HG03108 (cell line): Measurements from ENCODE around the gene CKAP2.
"Not testable (repeated sequence)": the region's sequence is repeated elsewhere in the genome, so short reads cannot be mapped to it uniquely, and the experiment has no call there.

ENCODE experiments used
- ATAC-seq: cut with Tn5 transposase; IDR thresholded peaks from one replicate; pipeline ENCODE4 v1.9.1; 2021; ENCODE audit warnings: moderate library complexity; ENCODE audit not compliant: unreplicated experiment

The CKAP2 gene, protein sequence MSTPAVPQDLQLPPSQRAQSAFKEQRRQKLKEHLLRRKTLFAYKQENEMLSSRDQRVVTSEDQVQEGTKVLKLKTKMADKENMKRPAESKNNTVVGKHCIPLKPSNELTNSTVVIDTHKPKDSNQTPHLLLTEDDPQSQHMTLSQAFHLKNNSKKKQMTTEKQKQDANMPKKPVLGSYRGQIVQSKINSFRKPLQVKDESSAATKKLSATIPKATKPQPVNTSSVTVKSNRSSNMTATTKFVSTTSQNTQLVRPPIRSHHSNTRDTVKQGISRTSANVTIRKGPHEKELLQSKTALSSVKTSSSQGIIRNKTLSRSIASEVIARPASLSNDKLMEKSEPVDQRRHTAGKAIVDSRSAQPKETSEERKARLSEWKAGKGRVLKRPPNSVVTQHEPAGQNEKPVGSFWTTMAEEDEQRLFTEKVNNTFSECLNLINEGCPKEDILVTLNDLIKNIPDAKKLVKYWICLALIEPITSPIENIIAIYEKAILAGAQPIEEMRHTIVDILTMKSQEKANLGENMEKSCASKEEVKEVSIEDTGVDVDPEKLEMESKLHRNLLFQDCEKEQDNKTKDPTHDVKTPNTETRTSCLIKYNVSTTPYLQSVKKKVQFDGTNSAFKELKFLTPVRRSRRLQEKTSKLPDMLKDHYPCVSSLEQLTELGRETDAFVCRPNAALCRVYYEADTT

DNA sequence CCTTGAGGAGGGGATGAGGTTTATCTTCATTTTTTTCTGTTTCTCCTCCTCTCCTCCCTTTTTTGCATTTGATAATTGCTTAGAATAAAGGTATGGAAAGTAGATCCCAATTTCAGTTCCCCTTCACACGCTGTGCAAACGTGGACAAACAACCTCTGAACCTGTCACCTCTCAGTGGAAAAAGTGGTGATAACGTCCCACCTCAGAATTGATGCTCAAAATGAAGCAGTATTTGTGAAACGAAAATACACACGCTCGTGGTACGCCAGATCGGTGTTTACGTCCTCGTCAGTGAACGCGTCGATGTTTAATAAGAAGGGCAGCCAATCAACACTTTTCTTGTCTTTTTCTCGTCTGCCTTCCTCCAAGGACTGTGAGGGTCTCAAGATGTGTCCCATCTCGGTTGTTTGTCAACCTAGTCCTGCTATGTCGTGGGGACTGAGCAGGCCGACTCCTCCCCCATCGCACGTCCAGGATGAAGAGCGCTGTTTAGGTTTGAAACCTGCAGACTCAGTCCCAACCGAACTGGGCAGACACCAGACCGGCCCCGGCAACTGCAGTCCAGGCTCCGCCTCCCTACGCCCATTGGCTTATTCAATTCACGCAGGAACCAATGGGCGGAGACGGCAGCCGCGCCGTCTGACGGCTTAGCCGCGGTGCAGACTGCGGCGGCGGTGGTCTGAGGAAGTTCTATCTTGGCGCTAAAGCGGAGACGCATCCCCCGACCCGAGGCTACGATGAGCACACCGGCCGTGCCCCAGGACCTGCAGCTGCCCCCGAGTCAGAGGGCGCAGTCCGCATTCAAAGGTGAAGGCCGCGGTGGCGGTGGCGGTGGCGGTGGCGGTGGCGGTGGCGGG lies at the start of gene CKAP2:
TSS of gene CKAP2 (plus strand) at position 659 of the 857 bp plus-strand sequence. CDS start at position 738, 79 bp downstream.
- ATAC-seq: peak; percentile 75

DNA sequence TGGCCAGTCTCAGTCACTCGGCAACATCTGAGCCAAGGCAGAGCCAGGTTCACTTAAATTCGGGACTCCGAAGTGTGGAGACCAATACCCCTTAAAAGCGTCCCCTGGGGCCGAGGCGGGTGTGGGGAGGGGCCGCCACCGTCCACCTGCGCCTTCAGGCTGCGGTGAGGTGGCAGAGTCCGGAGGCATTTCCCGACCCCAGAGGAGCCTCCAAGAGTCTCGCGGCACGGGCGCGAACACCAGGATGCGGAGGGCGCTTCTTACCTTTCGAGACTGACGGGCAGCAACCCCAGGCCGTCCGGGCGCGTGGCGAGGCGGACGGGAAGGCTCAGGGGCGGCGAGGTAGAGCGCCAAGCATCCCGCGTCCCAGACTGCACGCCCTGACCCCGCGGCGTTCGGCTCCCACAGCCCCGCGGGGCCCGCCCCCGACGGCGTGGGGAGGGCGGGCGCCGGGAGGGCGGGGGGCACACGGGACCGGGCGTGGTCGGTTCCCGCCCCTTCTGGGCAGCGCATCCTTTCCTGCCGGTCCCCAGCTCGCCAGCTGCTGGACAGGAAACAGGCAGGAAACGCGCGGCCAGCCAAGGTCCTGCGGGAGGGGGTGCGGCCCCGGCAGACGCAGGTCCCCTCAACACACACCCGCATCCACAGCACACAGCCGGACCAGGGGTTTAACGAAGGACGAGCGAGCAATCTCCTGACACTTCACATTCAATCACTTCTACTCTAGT lies 49.3 kb upstream of the CKAP2 start, which contains the start of gene THSD1:
TSS of gene THSD1 (minus strand) at position 406 of the 728 bp plus-strand sequence. CDS start 3,572 bp downstream, outside the sequence.
- peak; percentile 53 for ATAC-seq

DNA sequence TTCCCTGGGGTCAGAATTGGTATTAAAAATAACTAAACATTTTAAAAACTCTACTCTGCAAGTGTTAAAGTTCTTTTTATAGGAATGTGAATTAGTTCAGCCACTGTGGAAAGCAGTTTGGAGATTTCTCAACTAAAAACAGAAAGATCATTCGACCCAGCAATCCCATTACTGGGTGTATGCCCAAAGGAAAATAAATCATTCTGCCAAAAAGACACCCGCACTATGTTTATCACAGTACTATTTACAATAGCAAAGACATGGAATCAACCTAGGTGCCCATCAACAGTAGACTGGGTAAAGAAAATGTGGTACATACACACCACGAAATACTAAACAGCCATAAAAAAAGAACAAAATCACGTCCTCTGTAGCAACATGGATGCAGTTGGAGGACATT lies 48.6 kb upstream of the CKAP2 start:
- no peak for ATAC-seq

DNA sequence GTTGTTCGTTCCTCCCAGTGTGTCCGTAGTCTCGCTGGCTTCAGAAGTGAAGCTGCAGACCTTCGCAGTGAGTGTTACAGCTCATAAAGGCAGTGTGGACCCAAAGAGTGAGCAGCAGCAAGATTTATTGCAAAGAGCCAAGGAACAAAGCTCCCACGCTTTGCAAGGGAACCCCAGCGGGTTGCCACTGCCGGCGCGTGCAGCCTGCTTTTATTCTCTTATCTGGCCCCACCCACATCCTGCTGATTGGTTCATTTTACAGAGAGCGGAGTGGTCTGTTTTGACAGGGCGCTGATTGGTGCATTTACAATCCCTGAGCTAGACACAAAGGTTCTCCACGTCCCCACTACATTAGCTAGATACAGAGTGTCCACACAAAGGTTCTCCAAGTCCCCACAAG lies 47.8 kb upstream of the CKAP2 start:
- ATAC-seq: not testable (repeated sequence)

DNA sequence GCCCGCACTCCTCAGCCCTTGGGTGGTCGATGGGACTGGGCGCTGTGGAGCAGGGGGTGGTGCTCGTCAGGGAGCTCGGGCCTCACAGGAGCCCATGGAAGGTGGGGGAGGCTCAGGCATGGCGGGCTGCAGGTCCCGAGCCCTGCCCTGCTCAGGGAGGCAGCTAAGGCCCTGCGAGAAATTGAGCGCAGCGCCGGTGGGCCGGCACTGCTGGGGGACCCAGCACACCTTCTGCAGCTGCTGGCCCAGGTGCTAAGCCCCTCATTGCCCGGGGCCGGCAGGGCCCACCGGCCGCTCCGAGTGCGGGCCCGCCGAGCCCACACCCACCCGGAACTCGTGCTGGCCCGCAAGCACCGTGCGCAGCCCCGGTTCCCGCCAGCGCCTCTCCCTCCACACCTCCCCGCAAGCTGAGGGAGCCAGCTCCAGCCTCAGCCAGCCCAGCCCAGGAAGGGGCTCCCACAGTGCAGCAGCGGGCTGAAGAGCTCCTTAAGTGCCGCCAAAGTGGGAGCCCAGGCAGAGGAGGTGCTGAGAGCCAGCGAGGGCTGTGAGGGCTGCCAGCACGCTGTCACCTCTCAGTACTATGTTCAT lies 47.1 kb upstream of the CKAP2 start:
- ATAC-seq: not testable (repeated sequence)

DNA sequence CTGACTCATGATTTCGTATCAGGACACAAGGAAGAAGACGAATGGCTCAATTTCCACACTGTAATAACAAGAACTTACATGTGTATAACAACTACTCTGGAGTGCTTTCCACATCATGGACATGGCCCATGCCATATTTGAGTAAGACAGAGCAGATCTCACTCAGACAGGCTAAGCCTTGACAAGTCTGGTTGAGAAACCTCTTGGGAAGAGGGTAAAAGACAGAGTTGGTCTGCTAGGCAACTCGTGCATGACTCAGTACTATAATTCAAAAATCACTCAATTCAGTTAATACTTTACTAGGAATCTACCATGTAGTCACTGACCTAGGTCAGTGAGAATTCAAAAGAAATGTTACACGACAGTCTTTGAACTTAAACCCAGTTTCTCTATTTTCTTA lies 43.6 kb upstream of the CKAP2 start:
- peak; percentile 91 for ATAC-seq

DNA sequence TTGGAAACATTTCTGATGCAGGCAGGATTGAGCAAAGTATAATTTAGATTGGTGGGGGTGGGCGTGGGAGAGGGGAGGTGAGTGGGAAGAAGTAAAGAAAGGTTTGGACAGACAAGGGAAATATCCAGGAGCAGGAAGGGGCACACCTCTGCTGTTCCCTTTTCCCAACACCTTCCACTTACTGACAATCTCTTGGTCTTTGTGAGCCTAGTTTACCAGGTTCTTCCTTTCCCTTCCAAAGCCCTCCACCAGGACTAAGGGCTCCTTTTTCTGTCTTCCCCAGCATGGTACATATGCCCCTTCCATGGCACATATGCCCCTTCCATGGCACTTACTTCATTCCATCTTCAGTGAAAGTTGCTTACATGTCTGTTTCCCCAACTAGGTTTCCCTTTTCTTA lies 43.1 kb upstream of the CKAP2 start:
- ATAC-seq: no peak

DNA sequence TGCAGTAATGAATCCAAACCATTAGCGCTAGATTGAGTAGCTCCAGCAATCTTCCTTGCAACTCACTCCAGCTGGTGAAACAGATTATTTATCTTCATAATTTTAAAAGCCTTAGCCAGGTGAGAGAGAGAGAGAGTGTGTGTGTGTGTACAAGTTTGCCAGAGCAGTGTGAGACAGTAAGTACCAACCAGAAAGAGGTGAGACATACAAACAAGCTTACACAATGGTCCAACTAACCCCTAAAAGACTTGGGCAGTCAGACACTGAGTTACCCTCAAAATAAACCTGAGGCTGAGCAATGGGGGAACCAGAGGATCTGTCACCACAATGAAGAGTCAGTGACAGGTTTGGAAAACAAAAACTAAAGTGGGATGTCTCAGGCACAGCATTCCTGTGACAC lies 41.2 kb upstream of the CKAP2 start:
- ATAC-seq: no peak

DNA sequence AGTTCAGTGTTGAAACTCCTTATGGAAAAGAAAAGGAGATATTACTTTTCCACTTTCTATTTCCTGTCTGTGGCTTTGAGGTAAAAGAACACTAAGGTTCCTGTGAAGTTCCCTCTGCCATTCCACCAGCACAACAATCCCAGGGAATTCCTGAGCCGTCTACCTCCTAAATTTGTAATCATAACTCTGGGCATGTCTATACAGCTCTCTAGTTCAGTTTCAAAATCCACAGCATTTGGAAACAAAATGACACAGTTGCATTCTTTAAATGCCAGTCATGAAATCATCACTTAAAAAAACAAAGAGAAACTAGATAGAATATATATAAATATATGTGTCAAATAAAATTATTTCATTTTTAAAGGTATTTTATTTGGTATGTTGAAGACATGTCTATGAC lies 40.3 kb upstream of the CKAP2 start:
- ATAC-seq: no peak

DNA sequence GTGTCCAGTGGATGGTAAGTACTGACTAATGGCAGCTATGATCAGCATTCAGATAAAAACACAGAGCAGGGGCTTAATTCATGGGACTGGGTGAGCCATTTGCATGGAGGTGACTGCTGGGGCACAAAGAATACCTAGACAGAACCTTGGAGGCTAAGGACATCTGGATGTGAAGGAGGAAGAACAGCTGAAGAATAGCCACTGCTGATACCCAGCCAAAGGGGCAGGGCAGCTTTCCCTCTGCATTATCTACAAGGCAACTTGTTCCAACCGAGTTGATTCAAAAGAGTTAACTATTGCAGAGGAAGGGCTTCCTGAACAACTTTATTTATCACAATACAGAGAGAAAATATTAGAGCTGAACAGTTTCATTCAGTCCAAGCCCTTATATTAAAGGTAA lies 36.2 kb upstream of the CKAP2 start:
- no peak for ATAC-seq

DNA sequence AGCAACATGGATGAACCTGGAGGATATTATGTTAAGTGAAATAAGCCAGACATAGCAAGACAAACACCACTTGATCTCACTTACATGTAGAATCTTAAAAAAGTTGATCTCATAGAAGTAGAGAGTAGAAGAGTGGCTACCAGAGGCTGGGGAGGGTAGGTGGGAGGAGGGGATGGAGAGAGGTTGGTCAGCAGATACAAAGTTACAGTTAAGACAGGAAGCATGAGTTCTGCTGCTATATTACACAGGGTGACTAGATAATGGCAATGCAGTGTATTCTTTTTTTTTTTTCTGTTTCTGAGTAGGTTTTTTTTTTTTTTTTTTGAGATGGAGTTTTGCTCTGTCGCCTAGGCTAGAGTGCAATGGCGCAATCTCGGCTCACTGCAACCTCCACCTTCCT lies 34.1 kb upstream of the CKAP2 start:
- no peak for ATAC-seq

DNA sequence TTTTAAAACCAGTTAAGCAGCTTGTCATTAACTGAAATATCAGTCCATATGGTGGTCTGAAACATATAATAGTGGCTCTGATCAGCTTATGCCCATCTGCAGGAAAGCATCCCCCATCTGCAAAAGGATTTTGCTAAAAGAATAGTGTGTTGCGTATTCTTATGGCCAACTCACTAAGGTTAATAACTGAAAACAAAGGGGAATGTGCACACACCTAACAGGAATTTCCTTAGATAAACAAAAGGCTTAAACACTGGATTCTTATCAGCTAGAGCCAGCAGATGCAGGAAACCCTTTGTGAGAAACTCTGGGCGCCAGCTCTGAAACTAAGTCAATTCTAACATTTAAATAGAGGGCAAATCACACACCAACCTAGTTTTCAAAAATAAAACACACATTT lies 27.0 kb upstream of the CKAP2 start:
- no peak for ATAC-seq

DNA sequence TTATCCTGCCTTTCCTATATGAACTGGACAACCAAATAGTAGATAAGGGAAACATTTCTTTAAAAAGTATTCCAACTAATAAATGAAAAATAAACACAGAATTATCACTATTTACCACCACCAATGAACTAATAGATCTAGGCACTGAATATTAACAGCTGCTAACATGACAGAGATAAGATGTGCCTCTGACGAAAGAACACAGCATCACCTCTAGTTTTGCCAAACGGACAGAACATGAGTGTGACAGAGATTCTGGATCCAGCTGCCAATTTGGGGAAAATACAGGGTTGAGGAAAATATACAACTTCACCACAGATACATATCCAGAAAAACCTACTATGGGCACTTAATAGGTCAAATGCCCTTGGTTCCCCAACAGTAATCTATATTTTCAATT lies 22.8 kb upstream of the CKAP2 start:
- ATAC-seq: no peak

DNA sequence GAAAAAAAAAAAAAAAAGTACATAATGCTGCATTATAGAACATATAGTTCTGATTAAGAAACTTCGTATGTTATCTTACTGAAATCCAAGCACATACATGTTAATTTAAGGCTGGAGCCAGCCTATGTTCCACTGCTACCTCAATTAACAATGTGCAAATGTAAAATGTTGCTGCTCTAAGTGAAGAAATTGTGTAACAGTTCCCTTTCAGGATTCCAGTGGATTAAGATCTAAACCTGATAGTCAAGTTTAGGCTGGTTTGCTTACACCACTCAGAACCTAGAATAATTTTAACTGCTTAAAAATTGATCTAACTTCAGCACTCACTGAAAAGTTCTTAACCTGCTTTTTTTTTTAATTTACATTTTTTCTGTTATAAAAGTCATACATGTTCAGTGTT lies 9.0 kb upstream of the CKAP2 start:
- ATAC-seq: no peak

DNA sequence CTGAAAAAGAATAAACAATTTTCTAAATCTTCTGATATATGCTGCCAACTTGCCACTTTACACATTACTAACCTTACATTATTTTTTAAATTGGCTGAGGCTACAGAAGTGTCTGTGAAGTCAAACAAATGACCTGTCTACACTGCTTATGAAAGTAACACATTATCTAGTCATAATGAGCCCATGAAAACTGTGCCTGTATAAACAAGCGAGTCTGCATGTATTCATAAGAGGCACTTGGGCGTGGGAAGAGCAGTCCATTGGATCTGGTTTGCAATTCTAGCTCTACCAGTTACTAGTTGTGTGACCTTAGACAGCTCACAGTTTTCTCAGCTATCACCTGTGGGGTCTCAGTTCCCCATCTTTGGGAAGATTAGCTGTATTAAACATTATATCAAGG lies 7.9 kb upstream of the CKAP2 start:
- ATAC-seq: no peak

DNA sequence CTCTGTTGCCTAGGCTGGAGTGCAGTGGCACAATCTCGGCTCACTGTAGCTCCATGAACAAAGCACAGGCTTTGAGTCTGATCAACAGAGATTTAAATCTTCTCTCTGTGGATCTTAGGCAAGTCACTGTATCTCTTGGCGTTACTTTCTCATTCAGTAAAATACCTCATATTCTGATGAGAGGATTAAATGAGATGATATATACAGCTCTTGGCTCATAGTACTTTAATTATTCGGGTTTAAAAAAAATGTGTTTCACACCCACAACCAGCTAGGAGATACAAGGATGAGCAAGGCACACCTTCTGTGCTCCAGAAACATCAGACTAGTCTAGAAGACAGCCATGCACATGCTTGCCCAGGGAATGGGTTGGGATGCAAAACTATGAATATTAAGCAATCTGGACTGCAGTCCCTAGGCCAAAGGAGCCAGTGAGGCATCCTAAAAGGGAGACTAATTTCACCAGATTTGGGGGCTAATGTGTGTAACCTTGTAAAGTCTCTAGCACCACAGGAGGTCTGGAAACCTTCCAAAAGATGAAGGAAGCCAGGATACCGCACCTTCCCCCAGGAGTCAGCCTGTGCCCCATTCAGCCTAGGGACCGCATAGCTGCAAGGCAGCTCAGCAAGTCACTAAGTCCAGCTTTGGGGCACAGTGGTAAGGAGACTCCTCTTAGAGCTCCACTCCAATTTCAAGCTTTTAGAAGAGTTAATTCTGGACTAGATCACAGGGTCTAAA lies 7.3 kb upstream of the CKAP2 start:
- no peak for ATAC-seq

DNA sequence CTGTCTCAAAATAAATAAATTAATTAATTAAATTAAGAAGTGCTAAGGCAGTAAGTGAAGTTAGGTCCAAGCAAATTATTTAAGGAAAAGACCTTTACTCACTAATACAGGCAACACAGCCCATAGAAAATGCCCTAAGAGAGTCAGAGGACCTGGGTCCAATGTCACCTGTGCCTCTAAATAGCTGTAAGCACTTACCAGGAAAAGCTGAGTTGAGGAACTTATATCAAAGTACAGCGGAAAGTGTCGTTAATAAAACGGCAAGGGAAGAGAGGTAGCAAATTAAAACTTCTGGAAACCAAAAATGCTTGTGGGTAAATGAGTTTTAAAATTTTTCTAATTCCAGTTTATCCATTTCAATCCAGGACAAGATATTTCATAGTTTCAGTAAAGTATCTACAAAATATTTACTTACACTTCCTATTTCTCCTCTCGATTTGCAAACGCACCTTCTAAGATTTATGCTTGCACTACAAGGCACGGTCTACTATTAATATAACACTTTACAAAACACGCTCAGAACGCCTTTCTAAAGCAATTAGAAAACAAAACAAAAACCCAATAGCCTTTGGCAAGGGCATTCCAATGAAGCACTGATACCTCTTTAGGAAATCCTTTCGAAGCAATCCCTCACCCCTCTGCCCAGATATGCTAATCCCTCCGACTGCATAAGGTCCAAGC lies 5.8 kb upstream of the CKAP2 start:
- no peak for ATAC-seq

DNA sequence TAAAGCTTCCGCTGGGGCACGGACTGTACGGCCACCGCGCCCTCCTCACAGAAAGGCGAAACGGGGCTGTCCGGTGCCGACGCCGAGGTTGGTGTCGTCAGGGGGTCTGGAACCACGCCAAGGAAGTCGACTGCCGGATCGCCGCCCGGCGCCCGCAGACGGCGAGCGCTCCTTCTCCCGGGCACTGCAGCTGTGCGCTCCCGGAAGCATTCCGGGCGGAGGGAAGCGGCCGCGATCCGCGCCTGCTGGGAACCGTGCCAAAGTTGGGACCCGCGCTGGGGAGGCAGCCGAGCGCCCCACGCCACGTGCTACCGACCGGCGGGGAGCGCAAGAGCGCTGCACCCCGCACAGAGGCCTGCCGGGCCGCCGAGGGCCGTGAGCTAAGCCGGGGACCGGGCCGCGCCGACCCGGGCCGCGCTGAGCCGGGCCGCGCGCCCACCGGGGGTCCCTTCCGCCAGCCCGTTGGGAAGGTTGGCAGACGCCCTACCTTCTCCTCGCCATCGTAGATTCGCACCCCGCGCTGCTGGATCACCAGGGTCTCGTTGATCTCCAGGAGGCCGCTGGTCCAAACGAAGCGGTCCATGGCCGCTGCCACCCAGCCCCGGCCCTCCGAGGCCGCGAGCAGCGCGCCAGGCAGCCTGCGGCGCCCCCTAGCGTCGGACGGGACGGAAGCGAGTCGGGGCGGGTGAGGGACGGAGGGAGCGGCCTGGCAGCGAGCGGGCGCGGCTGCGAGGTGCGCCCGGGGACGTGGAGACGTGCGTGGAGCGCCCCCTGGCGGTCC lies 5.1 kb upstream of the CKAP2 start, which contains the start of gene VPS36:
TSS of gene VPS36 (minus strand) at position 623 of the 781 bp plus-strand sequence. CDS start at position 583, 40 bp downstream.
- peak; percentile 61 for ATAC-seq
